Activated gamma-delta T cell (primary cell): ENCODE measurements around the gene ALOX5.
A peak's percentile ranks its signal among the peaks of the same experiment; 100 is the strongest.

Source experiments
- DNase-seq: peaks from one replicate; lab custom pipeline; 2025; lab: John Stamatoyannopoulos, UW

Gene ALOX5

DNA sequence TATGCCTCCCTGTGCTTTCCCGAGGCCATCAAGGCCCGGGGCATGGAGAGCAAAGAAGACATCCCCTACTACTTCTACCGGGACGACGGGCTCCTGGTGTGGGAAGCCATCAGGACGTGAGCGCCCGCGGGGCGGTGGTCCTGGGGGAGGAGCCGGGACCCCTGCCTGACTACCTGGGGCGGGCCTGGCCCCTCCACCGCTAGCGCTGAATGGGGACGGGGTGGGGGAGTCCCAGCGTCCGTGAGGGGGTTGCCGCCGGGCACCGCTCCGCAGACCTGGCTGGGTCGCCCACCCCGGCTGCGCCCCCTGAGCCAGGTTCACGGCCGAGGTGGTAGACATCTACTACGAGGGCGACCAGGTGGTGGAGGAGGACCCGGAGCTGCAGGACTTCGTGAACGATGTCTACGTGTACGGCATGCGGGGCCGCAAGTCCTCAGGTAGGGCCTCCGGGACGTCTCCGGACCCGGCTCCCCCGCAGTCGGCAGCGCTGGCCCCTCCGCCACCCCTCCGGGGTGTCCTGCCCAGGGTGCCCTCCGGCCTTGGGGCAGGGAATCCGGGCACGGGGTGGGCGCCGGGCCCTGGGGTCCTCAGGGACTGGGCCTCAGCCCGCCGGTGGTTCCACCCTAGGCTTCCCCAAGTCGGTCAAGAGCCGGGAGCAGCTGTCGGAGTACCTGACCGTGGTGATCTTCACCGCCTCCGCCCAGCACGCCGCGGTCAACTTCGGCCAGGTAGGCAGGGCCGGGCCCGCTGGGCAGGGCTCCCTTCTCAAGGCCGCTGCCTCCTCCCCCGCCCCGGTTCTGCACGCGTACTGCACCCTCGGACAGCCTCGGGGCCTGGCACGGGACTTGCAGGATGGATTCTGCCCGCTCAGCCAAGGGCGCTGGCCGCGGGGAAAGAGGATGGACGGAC is 69.3 kb downstream of the ALOX5 start:
- peak; percentile 15 for DNase-seq

DNA sequence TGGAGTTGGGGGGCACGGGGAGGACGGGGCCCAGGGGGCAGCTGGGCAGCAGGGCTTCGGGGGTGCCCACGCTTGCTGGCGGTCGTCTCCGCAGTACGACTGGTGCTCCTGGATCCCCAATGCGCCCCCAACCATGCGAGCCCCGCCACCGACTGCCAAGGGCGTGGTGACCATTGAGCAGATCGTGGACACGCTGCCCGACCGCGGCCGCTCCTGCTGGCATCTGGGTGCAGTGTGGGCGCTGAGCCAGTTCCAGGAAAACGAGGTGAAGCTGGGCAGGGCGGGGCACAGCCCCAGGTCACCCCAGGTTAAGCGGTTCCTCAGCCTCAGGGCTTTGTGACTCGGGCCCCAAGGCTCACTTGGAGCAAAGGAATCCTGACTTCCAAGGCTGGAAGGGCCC is 70.0 kb downstream of the ALOX5 start:
- DNase-seq, result no peak

DNA sequence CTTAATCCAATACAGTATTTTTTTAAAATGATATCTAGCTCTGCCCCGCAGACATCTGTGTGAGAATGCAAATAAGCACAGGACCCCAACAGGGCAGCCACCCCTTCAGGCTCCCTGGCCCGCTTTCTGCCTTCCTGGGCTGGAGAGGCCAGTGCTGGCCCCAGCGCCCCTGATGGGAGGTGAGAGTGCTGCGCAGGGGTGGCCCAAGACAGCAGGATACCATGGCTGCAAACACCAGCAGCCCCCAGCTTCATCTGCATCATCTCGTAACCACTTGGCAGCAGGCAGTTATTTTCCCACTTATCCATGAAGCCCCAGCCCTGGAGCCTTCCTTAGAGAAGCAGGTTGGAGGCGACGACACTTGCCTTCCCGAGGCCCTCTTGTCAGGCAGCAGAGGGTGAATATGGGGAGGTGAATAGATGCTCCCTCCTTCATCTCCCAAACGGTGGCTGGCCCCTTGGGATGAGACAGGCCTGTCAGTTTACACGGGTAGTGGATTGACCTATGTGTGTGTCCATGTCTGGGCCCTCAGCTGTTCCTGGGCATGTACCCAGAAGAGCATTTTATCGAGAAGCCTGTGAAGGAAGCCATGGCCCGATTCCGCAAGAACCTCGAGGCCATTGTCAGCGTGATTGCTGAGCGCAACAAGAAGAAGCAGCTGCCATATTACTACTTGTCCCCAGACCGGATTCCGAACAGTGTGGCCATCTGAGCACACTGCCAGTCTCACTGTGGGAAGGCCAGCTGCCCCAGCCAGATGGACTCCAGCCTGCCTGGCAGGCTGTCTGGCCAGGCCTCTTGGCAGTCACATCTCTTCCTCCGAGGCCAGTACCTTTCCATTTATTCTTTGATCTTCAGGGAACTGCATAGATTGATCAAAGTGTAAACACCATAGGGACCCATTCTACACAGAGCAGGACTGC is 71.2 kb downstream of the ALOX5 start:
- DNase-seq, result no peak

DNA sequence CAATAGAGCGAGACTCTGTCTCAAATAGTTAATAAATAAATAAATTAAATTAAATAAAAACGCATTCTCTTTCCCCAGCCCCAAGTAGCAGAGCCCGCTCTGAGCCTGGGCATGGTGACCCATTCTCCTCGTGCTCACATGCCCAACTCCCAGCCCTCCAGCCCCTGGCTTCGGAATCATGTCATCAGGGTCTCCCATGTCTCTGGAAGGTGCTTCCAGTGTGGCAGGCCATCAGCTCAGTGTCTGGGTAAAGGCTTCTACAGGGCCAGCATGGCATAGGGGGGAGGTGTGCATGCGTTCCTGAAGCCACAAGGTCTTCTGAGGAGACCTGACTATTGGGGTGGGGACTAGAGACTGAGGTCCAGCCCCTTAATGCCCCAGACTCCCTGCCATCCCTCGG is 72.8 kb downstream of the ALOX5 start:
- no peak for DNase-seq

DNA sequence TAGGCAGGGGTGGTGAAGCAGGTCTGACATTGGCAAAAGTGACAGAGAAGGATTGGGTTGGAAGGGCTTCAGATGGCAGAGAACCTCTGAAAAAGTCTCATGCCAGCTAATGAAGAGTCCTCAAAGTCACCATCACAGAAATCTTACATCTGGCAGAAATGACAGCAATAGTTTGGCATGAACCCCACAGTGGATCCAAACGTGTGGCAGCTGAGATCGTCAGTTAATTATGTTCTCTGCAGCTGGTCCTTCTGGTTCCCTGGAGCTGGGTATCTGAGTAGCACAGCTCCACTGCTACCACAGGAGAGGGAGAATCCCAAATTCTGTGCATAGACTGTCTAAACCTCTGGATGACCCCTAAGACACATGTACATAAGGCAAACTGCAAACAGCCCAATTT is 73.4 kb downstream of the ALOX5 start:
- no peak for DNase-seq

DNA sequence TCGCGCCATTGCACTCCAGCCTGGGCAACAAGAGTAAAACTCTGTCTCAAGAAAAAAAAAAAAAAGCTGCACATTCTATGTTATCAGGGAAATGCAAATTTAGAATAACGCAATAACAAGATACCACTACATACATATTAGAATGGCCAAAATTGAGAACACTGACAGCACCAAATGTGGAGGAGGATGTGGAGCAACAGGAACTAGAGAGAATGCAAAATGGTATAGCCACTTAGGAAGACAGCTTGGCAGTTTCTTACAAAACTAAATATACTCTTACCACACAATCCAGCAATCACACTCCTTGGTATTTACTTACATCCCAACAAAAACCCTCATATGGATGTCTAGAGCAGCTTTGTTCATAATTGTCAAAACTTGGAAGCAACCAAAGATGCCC is 76.8 kb downstream of the ALOX5 start:
- no peak for DNase-seq

DNA sequence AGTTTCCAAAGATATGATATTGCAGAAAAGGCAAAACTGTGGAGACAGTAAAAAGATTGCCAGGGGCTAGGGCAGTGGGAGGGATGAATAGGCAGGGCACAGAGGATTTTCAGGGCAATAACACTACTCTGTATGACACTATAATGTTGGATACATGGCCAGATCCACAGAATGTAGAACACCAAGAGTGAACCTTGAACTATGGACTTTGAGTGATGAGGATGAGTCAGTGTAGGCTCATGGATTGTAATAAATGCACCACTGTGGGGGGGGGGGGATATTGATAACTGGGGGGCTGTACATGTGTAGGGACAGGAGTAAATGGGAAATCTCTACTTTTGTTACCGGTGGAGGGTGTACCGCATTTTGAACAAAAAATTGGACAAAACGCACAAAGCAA is 77.4 kb downstream of the ALOX5 start:
- DNase-seq, result no peak

DNA sequence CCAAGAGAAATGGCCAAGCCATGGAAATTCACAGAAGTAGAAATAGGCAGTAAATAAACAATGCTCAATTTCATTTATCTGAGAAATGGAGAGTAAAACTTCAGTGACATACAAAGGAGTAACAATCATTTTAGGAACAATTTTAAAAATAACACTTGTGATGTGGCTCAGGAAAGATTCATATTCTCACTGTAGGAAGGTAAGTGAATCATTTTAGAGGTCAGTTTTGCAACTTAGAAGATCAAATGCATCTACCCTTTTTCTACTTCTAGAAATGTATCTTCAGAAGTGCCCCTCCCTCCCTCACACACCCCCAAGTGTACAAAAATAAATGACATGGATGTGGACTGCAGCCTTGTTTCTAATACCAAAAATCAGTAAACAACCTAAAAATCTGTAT is 78.3 kb downstream of the ALOX5 start:
- no peak for DNase-seq

DNA sequence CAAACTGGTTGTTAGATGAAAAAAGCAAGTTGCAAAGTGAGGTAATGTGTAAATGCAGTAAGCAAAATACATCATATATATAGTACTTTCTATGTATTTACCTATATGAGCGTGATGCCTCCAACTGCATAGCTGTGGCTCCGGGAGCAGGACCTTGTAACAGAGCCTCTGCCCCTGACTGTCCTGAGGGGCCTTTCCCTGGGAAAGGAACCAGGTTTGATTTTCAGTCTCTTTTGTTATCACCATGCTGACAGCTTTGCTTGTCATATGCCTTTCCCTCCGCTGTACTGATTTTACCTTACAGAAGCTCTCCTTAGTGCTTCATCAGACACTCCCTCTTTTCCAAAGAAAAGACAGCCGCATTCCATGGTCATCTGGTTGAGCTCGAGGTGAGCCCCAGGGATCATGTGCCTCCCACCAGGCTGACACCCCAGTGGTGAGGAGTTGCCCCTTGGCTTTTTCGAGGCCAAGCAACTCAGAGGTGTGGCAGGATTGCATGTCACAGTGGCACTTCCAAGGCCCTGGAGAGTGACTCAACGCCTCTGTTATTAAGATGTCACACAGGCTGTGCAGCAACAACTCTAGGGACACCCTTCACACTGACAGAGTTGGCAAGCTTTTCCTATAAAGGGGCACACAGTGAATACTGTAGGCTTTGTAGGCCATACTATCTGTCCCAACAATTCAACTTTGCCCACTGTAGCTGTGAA is 78.9 kb downstream of the ALOX5 start:
- DNase-seq, result no peak

DNA sequence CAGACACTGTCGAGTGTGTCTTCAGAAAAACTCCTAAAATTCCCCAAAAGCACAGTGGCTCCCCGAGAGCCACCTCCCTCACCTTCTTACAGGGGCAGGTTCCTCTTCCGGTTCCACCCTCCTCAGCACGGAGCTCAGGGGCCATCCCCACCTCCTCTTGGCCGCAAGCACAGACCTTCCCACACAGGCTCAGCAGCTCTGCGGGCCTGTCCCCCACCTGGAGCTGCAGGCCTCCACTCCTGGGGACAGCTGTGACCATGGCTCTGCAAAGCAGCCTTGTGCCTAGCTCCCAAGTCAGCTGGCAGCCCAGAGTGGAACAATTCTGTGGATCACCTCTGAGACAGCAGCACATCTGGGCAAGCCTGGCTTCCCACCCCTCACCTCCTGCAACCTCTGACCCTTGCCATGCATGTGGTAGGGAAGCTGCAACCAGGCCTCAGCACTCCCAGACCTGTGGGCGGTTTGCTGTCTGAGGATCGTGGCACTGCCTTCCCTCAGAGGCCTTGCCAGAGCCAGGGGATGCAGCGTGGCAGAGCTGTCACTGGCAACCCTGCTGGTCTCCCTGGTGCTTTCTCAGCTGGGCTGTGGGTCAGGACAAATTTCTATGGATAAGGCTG is 79.7 kb downstream of the ALOX5 start:
- no peak for DNase-seq

DNA sequence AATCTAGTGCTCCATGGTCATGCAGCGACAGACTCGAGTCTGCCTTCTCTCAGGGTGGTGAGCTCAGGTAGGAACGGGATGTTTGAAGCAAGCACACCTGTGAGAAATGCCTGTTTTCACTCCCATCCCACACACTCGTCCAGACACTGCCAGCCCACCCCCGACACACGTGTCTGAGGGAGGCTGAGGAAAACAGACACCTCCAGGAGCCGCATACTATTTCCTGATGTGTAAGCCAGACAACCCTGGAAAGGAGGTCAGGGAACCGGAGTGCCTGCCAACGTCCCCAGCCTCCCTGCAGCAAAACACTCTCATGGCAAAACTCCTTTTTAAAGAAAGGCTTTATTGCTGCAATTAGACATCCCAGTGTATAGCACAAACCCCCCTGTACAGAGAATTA is 80.2 kb downstream of the ALOX5 start:
- DNase-seq, result no peak

DNA sequence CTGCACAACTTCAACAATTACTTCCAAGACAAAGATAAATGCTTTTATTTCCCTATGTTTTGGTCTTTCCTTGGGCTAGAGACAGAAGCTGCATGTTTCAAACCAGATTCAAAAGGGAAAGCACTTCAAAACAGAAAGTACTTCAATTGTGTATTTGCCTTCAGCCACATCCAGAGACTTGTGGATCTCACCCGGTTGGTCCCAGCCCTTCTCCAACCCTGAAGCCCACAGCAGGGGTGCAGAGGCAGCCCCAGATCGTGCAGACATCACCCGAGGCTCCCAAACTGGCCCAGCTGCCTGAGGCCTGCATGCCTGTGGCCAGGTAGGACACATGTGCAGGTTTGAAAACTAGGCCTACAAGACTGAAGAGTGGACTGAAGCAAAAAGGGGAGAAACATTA is 80.8 kb downstream of the ALOX5 start:
- DNase-seq, result no peak

DNA sequence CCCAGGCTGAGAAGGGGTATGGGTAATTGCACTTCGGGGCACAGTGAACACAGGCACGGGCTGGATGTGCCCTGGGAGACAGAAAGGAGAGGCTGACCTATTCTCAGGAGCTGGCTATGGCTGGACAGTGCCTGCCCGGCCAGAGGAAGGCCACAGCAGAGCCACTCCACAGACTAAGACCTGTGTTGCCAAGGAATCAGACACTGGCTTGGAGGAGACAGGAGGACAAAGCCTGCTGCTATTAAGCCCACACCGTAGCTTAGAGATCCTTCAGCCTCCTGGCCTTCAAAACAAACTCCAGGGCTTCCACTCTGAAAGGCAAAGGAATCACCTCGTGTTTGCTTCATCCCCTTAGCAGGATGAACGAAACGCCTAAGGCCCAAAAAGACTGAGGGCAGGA is 82.2 kb downstream of the ALOX5 start:
- no peak for DNase-seq

DNA sequence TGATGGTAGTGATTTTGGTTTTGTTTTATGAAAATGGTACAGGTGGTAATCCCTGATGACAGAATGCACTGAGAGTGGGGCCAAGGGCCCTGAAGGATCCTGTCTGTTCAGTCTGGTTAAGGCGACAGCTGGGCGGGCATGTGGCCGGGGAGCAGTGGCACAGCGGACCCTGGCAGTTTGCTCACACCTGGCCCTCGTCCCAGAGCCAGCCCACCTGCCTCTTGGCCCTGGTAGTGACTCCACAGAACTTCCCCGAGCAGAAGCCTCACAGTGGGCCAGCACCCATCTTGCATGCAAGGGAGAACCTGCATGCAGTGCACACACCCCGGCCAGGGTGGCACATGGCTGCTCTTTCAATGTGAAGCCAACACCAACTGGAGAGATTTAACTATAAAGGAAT is 82.8 kb downstream of the ALOX5 start:
- no peak for DNase-seq

DNA sequence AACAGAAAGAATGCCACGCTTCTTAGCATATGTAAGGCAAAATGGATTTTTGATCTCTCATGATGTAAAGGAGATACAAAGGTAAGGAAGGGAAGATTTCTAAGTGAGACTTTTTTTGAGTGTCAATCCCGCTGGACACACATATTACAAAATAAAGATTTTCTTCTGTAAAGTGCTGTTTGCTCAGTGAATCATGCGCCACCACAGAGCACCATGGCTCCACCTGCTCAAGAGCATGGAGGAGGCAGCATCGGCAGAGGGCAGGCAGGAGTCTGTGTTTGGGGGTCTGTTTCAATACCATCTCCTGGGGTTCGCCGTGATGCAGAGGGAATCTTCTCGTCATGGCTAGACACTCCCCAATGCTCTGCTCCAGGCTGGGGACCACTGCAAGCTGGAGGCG is 83.5 kb downstream of the ALOX5 start:
- no peak for DNase-seq

DNA sequence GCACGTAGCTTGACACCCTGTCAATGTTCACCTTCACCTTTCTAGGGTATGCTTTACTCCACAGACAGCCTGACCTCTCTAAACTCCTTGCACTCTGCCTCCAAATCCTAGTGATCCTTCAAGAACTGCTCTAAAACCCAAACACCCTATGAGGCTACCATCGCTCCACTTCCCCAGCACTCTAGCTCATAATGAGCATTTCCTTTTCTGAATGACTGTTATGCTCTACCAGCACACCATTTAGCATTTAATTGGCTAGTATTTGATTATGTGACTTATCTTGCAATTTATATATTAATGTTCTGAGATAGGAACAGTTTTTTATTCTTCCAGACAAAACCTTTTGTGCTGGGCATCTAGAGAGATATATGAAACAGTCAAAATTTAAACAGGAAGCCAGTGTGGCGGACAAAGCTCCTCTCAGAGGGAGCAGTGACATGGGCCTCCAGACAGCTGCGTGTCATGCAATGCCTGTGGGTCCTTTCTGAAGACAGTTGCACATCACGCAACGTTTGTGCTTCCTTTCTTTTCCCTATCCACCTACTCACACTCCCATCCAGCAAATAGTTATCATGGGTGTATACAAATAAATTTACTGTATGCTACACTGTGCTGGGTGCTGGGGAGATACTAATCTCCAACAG is 86.3 kb downstream of the ALOX5 start:
- DNase-seq, result no peak

DNA sequence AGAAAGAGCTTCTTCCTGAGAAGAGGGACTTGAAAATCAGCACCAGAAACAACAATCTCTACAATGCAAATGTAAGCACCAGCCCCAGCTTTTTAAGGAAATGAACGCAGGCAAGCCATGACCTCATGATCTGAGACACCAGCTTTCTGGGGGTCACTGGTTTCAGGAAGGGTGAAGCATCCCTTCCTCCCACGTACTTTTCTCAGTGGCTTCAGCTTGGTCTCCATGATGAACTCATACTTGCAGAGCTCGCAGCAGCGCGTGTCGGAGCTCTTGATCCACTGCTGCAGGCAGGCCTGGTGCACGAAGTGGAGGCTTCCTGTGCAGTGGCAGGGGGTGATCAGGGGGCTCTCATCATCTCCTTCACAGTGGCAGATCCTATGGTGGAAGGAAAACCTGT is 87.0 kb downstream of the ALOX5 start:
- DNase-seq, result no peak

DNA sequence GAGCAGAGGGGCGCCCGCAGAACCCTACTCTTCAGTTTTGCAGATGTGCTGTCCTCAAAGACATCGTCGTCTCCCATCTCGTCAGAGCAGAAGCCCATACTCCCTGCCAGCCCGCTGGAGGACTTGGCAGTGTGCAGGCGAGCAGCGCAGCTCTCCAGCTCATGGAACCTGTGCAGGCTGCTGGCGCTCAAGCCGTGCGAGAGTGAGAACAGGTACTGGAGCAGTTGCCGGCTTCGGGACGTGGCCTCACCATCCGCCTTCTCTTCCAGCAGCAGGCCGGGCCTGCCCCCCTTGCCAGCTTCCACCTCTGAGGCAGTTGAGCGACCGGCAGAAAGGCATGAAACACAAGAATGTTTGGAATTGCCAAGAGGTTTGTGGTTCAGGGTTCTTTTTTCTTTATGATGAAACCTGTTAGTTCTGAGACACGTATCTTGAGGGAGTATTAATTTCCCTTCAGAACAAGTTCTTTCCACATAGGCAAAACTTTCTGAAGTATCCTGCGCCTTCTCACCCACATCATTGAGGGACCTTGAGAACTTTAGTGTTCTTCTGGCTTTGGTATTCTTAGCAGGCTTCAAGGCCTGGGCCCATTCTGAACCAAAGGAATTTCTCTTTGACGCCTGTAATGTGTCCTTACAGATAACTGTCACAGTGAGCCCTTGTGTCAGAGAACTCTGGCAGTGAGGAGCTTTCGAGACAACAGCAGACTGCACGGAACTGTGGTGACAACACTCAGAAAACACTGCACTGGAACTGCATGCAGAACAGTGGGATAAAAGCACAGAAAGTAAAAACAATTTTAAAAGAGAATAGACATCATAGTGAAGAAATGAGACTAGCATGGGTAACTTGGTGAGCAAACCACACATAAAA is 89.5 kb downstream of the ALOX5 start:
- DNase-seq, result no peak

DNA sequence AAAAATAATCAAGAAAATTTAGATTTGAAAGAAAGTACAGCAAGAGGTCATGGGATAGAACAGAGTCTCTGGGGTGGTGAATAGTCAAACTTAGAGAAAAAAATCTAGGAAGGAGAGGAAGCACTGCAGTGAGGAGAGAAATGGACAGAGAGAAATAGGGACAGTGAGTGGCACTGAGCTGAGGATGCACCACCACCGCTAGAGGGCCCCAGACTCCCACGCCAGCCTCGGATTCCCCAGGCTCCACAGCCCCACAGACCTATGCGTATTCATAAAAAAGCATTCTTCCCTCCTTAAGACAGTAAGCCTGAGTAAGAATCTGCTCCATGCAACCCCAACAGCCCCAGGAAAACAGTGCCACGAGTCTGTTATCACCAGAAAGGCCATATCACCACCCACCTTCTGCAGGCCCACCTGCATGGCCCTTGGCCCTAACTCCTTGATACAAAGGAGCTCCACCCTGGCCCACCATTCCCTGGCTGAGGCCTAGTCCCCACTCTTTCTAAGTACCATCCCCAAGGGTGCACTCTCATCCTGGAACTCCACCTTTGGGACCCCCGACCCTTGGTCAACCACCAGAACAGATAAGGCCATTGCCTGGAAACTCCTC is 91.0 kb downstream of the ALOX5 start:
- peak; percentile 21 for DNase-seq

DNA sequence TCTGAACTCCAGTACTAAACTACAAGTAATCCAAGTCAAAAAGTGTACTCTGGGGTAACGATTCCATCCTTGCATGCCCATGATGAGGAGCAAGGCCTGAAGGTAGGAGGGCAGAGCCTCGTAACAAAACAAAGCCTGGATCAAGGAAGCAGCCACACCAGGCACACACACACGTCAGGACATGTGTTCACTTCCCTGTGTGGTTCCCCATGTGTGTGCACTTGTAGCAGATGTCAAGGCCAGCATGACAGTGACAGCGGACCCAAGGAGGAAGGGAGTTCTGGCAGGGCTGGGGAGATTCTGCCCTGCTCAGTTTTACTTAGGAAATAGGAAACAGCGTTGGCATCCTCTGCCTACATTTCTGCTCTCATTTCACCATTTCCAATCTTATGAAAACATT is 92.8 kb downstream of the ALOX5 start:
- no peak for DNase-seq
